Cardiac muscle cell (in vitro differentiated cells and primary cell): ENCODE data around the gene ZNF563. TPM values are rescaled to one million over a fixed set of nuclear protein-coding genes. Genes with fewer than 3 reads are reported as not detected.
A peak's percentile ranks its signal among the peaks of the same experiment; 100 is the strongest.

ENCODE experiments used
- DNase-seq, 2 donors: peaks; one replicate each; pipeline versions ENCODE4 v3.0.0 to v3.0.0-alpha.2; 2010 to 2017; ENCODE audit warnings: low read depth in 1 of 2, low spot score in 1 of 2
- H3K27ac ChIP-seq: fragments of 200-600 bp; sonication (generic); 2 replicates; pipeline ENCODE4 v1.5.1; 2016
- H3K27me3 ChIP-seq: fragments of 200-600 bp; sonication (generic); 2 replicates; pipeline ENCODE4 v1.6.0; 2016; ENCODE audit warnings: control low read depth
- H3K36me3 ChIP-seq: fragments of 200-600 bp; sonication (generic); 2 replicates; pipeline ENCODE4 v1.5.1; 2016; ENCODE audit warnings: control low read depth
- H3K4me1 ChIP-seq: fragments of 200-600 bp; sonication (generic); 2 replicates; pipeline ENCODE4 v1.8.1; 2017; ENCODE audit warnings: low read depth, mild to moderate bottlenecking, mixed run types
- H3K4me3 ChIP-seq: fragments of 200-600 bp; sonication (generic); 2 replicates; pipeline ENCODE4 v1.5.1; 2016; ENCODE audit warnings: mild to moderate bottlenecking
- H3K9me3 ChIP-seq: fragments of 200-600 bp; sonication (generic); 2 replicates; pipeline ENCODE4 v1.5.1; 2017; ENCODE audit warnings: low read depth, mild to moderate bottlenecking, control low read depth
- polyA plus RNA-seq: library from polyadenylated mRNA; unstranded; fragments of >200 nt; fragmentation: Nextera tagmentation; extraction: Ambion mirVana; gene quantifications from 2 replicates; pipeline ENCODE4 v1.2.1, GENCODE V29; 2016
- total RNA-seq: library from RNA; depleted of rRNA; stranded (reverse); fragments of >200 nt; gene quantifications from 2 replicates; pipeline ENCODE4 v1.2.3, GENCODE V29; 2016
- TF ChIP-seq, protein P1 (sequence below): IDR thresholded peaks from 2 replicates; pipeline ENCODE4 v1.5.1; 2012; ENCODE audit warnings: low read depth, mild to moderate bottlenecking, low read length

ZNF563 gene
- total RNA-seq (3.2 and 7.7 TPM in 2 replicates), polyA plus RNA-seq (5.0 and 5.7 TPM in 2 replicates)

DNA sequence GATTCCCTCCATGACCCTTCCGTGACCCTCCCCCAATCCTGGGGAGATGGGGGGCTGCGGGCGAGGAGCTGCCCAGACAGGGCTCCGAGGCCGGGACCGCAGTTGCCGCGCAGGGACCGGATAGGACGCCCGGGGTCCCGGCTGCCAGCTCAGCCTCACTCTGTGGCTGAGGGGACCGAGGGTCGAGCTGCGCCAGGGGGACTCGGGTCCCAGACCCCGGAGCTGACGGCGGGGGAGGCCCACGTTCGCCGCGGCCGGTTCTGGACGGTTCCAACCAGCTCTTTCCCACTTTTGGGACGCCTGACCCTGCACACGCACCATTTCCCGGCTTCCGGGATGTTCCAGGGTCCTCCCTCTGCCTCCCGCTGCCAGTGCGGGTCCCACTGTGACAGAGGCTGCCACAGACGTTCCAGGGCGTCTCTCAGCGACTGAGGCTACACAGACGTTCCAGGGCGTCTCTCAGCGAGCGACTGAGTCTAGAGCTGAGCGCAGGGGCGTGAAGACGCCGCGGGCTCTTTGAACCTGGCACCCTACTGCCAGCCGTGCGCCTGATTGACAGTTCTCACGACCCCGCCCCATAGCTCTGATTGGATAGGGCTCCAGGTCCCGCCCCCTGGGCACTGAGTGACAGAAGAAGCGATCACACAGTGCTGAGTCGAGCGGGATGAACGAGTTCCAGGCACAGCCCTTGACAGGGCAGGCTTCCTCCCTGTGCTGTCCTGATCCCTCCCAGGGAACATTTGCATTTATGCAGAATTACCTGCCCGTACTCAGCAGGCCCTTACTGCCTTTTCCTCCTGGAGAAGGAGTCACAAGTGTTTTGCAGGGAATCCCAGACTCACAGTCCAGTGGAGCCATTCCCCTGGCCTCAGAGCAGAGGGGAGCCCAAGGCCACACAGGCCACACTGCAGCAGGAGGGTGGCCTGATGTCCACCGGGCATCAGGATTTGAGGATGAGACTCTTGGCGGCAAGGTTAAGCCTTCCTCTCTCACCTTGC is at the start of gene ZNF563:
Gene ZNF563, minus strand, starts transcription at position 472 of the 998 bp plus-strand sequence. Its CDS starts 151 bp downstream, at position 321.
- peak; percentile 96 for DNase-seq
- peaks cover 21% of the 10 kb centered on the region for H3K4me1 ChIP-seq
- TF ChIP-seq, protein P1, sequence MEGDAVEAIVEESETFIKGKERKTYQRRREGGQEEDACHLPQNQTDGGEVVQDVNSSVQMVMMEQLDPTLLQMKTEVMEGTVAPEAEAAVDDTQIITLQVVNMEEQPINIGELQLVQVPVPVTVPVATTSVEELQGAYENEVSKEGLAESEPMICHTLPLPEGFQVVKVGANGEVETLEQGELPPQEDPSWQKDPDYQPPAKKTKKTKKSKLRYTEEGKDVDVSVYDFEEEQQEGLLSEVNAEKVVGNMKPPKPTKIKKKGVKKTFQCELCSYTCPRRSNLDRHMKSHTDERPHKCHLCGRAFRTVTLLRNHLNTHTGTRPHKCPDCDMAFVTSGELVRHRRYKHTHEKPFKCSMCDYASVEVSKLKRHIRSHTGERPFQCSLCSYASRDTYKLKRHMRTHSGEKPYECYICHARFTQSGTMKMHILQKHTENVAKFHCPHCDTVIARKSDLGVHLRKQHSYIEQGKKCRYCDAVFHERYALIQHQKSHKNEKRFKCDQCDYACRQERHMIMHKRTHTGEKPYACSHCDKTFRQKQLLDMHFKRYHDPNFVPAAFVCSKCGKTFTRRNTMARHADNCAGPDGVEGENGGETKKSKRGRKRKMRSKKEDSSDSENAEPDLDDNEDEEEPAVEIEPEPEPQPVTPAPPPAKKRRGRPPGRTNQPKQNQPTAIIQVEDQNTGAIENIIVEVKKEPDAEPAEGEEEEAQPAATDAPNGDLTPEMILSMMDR, result no peak
- H3K36me3 ChIP-seq, result no peaks in the 10 kb centered on the region
- peak within 1 kb of the TSS; percentile 77 for H3K4me3 ChIP-seq
- H3K27me3 ChIP-seq, result no peaks in the 10 kb centered on the region
- peak within 1 kb of the TSS; percentile 77 for H3K27ac ChIP-seq
- H3K9me3 ChIP-seq, result no peaks in the 10 kb centered on the region

DNA sequence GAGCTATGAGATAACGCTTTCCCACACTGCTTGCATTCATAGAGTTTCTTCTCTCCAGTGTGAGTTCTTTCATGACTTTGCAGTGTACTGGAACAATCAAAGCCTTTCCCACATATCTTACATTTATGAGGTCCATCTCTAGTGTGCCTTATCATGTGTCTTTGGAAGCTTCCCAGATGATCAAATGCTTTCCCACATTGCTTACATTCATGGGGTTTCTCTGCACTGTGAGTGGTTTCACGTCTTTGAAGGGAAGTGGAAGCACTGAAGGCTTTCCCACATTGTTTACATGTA is 47.0 kb upstream of the ZNF563 start:
- Histone ChIP-seq H3K27ac (no peak overlapping the region), H3K4me3 (no peak overlapping the region), H3K9me3 (no peaks in the 10 kb centered on the region), H3K4me1 (no peaks in the 10 kb centered on the region), H3K27me3 (no peaks in the 10 kb centered on the region), H3K36me3 (no peaks in the 10 kb centered on the region)
- TF ChIP-seq, protein P1, result no peak
- DNase-seq, result no peak

- H3K4me1 ChIP-seq, result no peaks in the 10 kb centered on the region
- no peaks in the 10 kb centered on the region for H3K27me3 ChIP-seq
- H3K36me3 ChIP-seq, result no peaks in the 10 kb centered on the region
- TF ChIP-seq, protein P1, result no peak
- no peak overlapping the region for H3K4me3 ChIP-seq
- H3K27ac ChIP-seq, result no peak overlapping the region
- no peak for DNase-seq
- no peaks in the 10 kb centered on the region for H3K9me3 ChIP-seq
These were observed 46.5 kb upstream of the ZNF563 start for GRCh38 chr19:12379732-12380443.

DNA sequence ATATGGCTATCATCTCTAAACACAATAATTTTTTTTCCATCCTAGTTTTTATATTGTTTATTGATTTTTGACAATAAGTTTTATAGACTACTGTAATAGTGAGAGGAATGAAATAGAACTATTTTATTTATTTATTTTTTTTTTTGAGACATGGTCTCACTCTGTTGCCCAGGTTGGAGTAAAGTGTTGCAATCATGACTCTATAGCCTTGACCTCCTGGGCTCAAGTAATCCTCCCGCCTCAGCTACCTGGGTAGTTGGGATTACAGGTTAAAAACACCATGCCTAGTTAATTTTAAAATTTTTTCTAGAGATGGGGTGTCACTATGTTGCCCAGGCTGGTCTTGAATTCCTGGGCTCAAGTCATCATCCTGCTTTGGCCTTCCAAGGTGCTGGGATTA is 40.6 kb upstream of the ZNF563 start:
- H3K4me1 ChIP-seq, result no peaks in the 10 kb centered on the region
- DNase-seq, result no peak

More for the DNA sequence above, 40.6 kb upstream of the ZNF563 start:
- H3K27me3 ChIP-seq, result no peaks in the 10 kb centered on the region
- no peaks in the 10 kb centered on the region for H3K9me3 ChIP-seq
- no peak overlapping the region for H3K27ac ChIP-seq
- no peaks in the 10 kb centered on the region for H3K36me3 ChIP-seq
- no peak overlapping the region for H3K4me3 ChIP-seq
- TF ChIP-seq, protein P1, result no peak
